Subcutaneous preadipocyte (primary cell): Measurements from ENCODE around the gene RTEL1. TPM values are rescaled to one million over a fixed set of nuclear protein-coding genes. Genes with fewer than 3 reads are reported as not detected.

Experiments
- small RNA-seq: library from RNA; depleted of rRNA; stranded (forward); fragments of <200 nt; gene quantifications from one replicate; pipeline ENCODE3, GENCODE V24; 2012
- total RNA-seq: library from RNA; depleted of rRNA; stranded (reverse); fragments of >200 nt; gene quantifications from 2 replicates; pipeline ENCODE4 v1.2.3, GENCODE V29; 2012

The RTEL1 gene
- 11.8 and 18.2 TPM in 2 replicates for total RNA-seq

GRCh38 chr20:63657937-63658748 is at the start of gene RTEL1:
Gene RTEL1, plus strand, starts transcription at chr20:63658312. Its CDS starts 1,091 bp downstream, at chr20:63659403.

GRCh38 chr20:63626424-63627128 is 31.5 kb upstream of the RTEL1 start, which contains the start of gene GMEB2:
Gene GMEB2, minus strand, starts transcription at chr20:63627101. Its CDS starts 7,704 bp downstream, at chr20:63619397.

GRCh38 chr20:63653041-63653973 is 4.8 kb upstream of the RTEL1 start, which contains the start of gene STMN3:
Gene STMN3, minus strand, starts transcription at chr20:63653424. Its CDS starts 79 bp downstream, at chr20:63653345.

GRCh38 chr20:63696628-63697356 is 38.7 kb downstream of the RTEL1 start, which contains the start of gene TNFRSF6B:
Gene TNFRSF6B, plus strand, starts transcription at chr20:63696652. Its CDS starts 116 bp downstream, at chr20:63696768.

GRCh38 chr20:63707558-63708300 is 49.6 kb downstream of the RTEL1 start, which contains the start of the genes ARFRP1 and ZGPAT:
Gene ARFRP1, minus strand, starts transcription at chr20:63707976. Its CDS starts 885 bp downstream, at chr20:63707091.
Gene ZGPAT, plus strand, starts transcription at chr20:63708039. Its CDS starts 542 bp downstream, at chr20:63708581.

GRCh38 chr20:63735859-63736718 is 78.0 kb downstream of the RTEL1 start, which contains the start of gene LIME1:
Gene LIME1, plus strand, starts transcription at chr20:63736664. Its CDS starts 886 bp downstream, at chr20:63737550.

GRCh38 chr20:63739130-63740069 is 81.3 kb downstream of the RTEL1 start, which contains the start of gene SLC2A4RG:
Gene SLC2A4RG, plus strand, starts transcription at chr20:63739776. Its CDS starts 137 bp downstream, at chr20:63739913.

Small RNAs within 50 kb of the gene (small RNA-seq; reads per million reads assigned to genes)
- gene LIME1 (not detected), gene TNFRSF6B (not detected)

Other genes starting within 250 kb of the RTEL1 start
- gene KCNQ2, start 185.7 kb upstream of the RTEL1 start, total RNA-seq, result not detected in 2 replicates
- not detected in 2 replicates for gene EEF1A2, start 159.2 kb upstream of the RTEL1 start, total RNA-seq
- gene PPDPF, start 137.5 kb upstream of the RTEL1 start, total RNA-seq, result 58.6 and 66.9 TPM in 2 replicates
- under 0.01 TPM in 1 of 2 replicates, not detected in the other for gene PTK6, start 120.9 kb upstream of the RTEL1 start, total RNA-seq
- not detected in 2 replicates for gene SRMS, start 110.6 kb upstream of the RTEL1 start, total RNA-seq
- gene FNDC11, start 104.2 kb upstream of the RTEL1 start, total RNA-seq, result 0.20 and 0.37 TPM in 2 replicates
- gene HELZ2, start 84.1 kb upstream of the RTEL1 start, total RNA-seq, result 21.3 and 35.6 TPM in 2 replicates
- gene GMEB2, start 31.2 kb upstream of the RTEL1 start, total RNA-seq, result 6.6 and 12.1 TPM in 2 replicates
- gene STMN3, start 4.9 kb upstream of the RTEL1 start, total RNA-seq, result 8.8 and 15.1 TPM in 2 replicates
- 8.2 and 10.7 TPM in 2 replicates for gene TNFRSF6B, start 38.3 kb downstream of the RTEL1 start, total RNA-seq
- gene ARFRP1, start 49.7 kb downstream of the RTEL1 start, total RNA-seq, result 23.5 and 29.7 TPM in 2 replicates
- 15.1 and 19.4 TPM in 2 replicates for gene ZGPAT, start 49.7 kb downstream of the RTEL1 start, total RNA-seq
- gene LIME1, start 78.4 kb downstream of the RTEL1 start, total RNA-seq, result 2.2 and 2.9 TPM in 2 replicates
- gene SLC2A4RG, start 81.5 kb downstream of the RTEL1 start, total RNA-seq, result 22.0 and 34.0 TPM in 2 replicates
- gene ZBTB46, start 173.0 kb downstream of the RTEL1 start, total RNA-seq, result under 0.01 and 0.98 TPM in 2 replicates
- gene ABHD16B, start 203.2 kb downstream of the RTEL1 start, total RNA-seq, result not detected in 2 replicates
- gene TPD52L2, start 207.0 kb downstream of the RTEL1 start, total RNA-seq, result 98.8 and 103 TPM in 2 replicates
- gene DNAJC5, start 236.8 kb downstream of the RTEL1 start, total RNA-seq, result 31.2 and 45.4 TPM in 2 replicates